Fibroblast of lung (primary cell): ENCODE results near the gene CEACAM5. TPM values are rescaled to one million over a fixed set of nuclear protein-coding genes. Genes with fewer than 3 reads are reported as not detected.

ENCODE experiments used
- DNase-seq, 2 donors: peaks; one replicate each; pipeline versions ENCODE4 v3.0.0 to v3.0.0-alpha.2; 2010; ENCODE audit warnings: low read depth in 2 of 2
- H2AFZ ChIP-seq: 2 replicates; pipeline ENCODE4 v1.5.1; 2012; ENCODE audit warnings: low read length, control low read depth, inconsistent platforms
- H3K27ac ChIP-seq: 2 replicates; pipeline ENCODE4 v1.5.1; 2011; ENCODE audit warnings: low read length, control low read depth; ENCODE audit not compliant: insufficient read depth
- H3K27me3 ChIP-seq: 2 replicates; pipeline ENCODE4 v1.5.1; 2011; ENCODE audit warnings: mild to moderate bottlenecking, low read length; ENCODE audit not compliant: control insufficient read depth, insufficient read depth
- H3K36me3 ChIP-seq: 2 replicates; pipeline ENCODE4 v1.5.1; 2011; ENCODE audit warnings: low read length; ENCODE audit not compliant: control insufficient read depth, insufficient read depth
- H3K4me1 ChIP-seq: 2 replicates; pipeline ENCODE4 v1.5.1; 2011; ENCODE audit warnings: low read length; ENCODE audit not compliant: control insufficient read depth, insufficient read depth; ENCODE audit errors: extremely low read depth
- H3K4me2 ChIP-seq: 2 replicates; pipeline ENCODE4 v1.5.1; 2011; ENCODE audit warnings: low read length, control low read depth; ENCODE audit not compliant: insufficient read depth; ENCODE audit errors: extremely low read depth
- H3K4me3 ChIP-seq, 4 experiments: fragments of 200-600 bp in 1 of 4; sonication (generic) in 1 of 4; replicated peaks in 1 of 4; 2 replicates each; pipeline ENCODE4 v1.5.1; 2011 to 2016; ENCODE audit warnings: low read length in 4 of 4, low read depth in 3 of 4, mild to moderate bottlenecking in 3 of 4, control low read depth in 2 of 4, inconsistent platforms in 1 of 4, mixed read lengths in 1 of 4; ENCODE audit not compliant: insufficient read depth in 1 of 4; ENCODE audit errors: control extremely low read depth in 1 of 4
- H3K79me2 ChIP-seq: 2 replicates; pipeline ENCODE4 v1.5.1; 2012; ENCODE audit warnings: mild to moderate bottlenecking, low read length, inconsistent platforms; ENCODE audit not compliant: control insufficient read depth, insufficient read depth
- H3K9ac ChIP-seq: 2 replicates; pipeline ENCODE4 v1.5.1; 2011; ENCODE audit warnings: mild to moderate bottlenecking, low read length, control low read depth; ENCODE audit not compliant: insufficient read depth
- H3K9me3 ChIP-seq: 2 replicates; pipeline ENCODE4 v1.5.1; 2012; ENCODE audit warnings: low read depth, low read length; ENCODE audit not compliant: control insufficient read depth, insufficient read depth
- H4K20me1 ChIP-seq: 2 replicates; pipeline ENCODE4 v1.5.1; 2011; ENCODE audit warnings: low read length; ENCODE audit not compliant: control insufficient read depth, insufficient read depth; ENCODE audit errors: extremely low read depth
- CTCF ChIP-seq, 2 donors: IDR thresholded peaks in 1 of 2; conservative IDR thresholded peaks in 1 of 2; 1 replicate in 1 of 2; 2 replicates in 1 of 2; pipeline ENCODE4 v1.5.1; 2011 to 2012; ENCODE audit warnings: low read length in 2 of 2, control low read depth in 1 of 2, inconsistent platforms in 1 of 2, low read depth in 1 of 2, mild to moderate bottlenecking in 1 of 2
- EZH2 ChIP-seq: IDR thresholded peaks from 2 replicates; pipeline ENCODE4 v1.5.1; 2012; ENCODE audit warnings: low read length, control low read depth, mild to moderate bottlenecking; ENCODE audit errors: missing control alignments
- polyA minus RNA-seq: library from RNA; depleted of rRNA, polyadenylated mRNA; stranded (reverse); fragments of >200 nt; gene quantifications from 2 replicates; pipeline ENCODE4 v1.2.3, GENCODE V29; 2011; ENCODE audit warnings: low replicate concordance
- polyA plus RNA-seq, 2 donors: library from polyadenylated mRNA; depleted of rRNA in 1 of 2; stranded (reverse) in 1 of 2; unstranded in 1 of 2; fragments of >200 nt; gene quantifications; 2 replicates each; pipeline ENCODE4 v1.2.1, GENCODE V29; 2011 to 2012; ENCODE audit warnings: missing spikeins in 1 of 2
- total RNA-seq: library from RNA; depleted of rRNA; stranded (reverse); fragments of >200 nt; gene quantifications from 2 replicates; pipeline ENCODE4 v1.2.1, GENCODE V29; 2014

CEACAM5 gene
- total RNA-seq: not detected in 2 replicates
- polyA plus RNA-seq: not detected in 2 replicates
- not detected in 2 replicates for polyA plus RNA-seq (2012)
- not detected in 2 replicates for polyA minus RNA-seq

GRCh38 chr19:41708481-41708880, at the start of gene CEACAM5:
TSS of gene CEACAM5 (plus strand) at chr19:41708626. CDS start at chr19:41708732, 106 bp downstream.
- H4K20me1 ChIP-seq: no peaks in the 10 kb centered on the region
- H3K4me1 ChIP-seq: no peaks in the 10 kb centered on the region
- no peak within 1 kb of the TSS for H3K27ac ChIP-seq
- H3K79me2 ChIP-seq: no peaks in the 10 kb centered on the region
- H3K27me3 ChIP-seq: no peaks in the 10 kb centered on the region
- no peak within 1 kb of the TSS for H3K9ac ChIP-seq
- H3K4me2 ChIP-seq: no peak within 1 kb of the TSS
- TF ChIP-seq CTCF (conservative IDR thresholded peaks at IDR 0.05 in 1 of 2, IDR thresholded peaks at IDR 0.05 in 1 of 2; ENCODE audit: low read depth in 1 of 2, low read length in 2 of 2) (no peak), EZH2 (no peak)
- no peaks in the 10 kb centered on the region for H3K36me3 ChIP-seq
- no peak within 1 kb of the TSS for H2AFZ ChIP-seq
- no peak within 1 kb of the TSS for H3K4me3 ChIP-seq
- no peaks in the 10 kb centered on the region for H3K9me3 ChIP-seq
- DNase-seq: no peak

- H3K36me3 ChIP-seq: no peaks in the 10 kb centered on the region
- no peak for DNase-seq
- no peaks in the 10 kb centered on the region for H3K9me3 ChIP-seq
- H3K27ac ChIP-seq: no peak overlapping the region
- no peaks in the 10 kb centered on the region for H3K4me1 ChIP-seq
- no peaks in the 10 kb centered on the region for H3K27me3 ChIP-seq
- no peak overlapping the region for H3K4me2 ChIP-seq
- no peak overlapping the region for H3K9ac ChIP-seq
- no peaks in the 10 kb centered on the region for H3K79me2 ChIP-seq
- H4K20me1 ChIP-seq: no peaks in the 10 kb centered on the region
- H2AFZ ChIP-seq: no peak overlapping the region
- no peak overlapping the region for H3K4me3 ChIP-seq
- TF ChIP-seq CTCF (conservative IDR thresholded peaks at IDR 0.05 in 1 of 2, IDR thresholded peaks at IDR 0.05 in 1 of 2; ENCODE audit: low read depth in 1 of 2, low read length in 2 of 2) (no peak), EZH2 (no peak)
These were observed 42.4 kb upstream of the CEACAM5 start for GRCh38 chr19:41666075-41666474.

GRCh38 chr19:41668315-41668714, 40.1 kb upstream of the CEACAM5 start:
- H4K20me1 ChIP-seq: no peaks in the 10 kb centered on the region
- H3K4me1 ChIP-seq: no peaks in the 10 kb centered on the region
- no peaks in the 10 kb centered on the region for H3K36me3 ChIP-seq
- H2AFZ ChIP-seq: no peak overlapping the region
- H3K27ac ChIP-seq: no peak overlapping the region
- H3K4me2 ChIP-seq: no peak overlapping the region
- no peaks in the 10 kb centered on the region for H3K27me3 ChIP-seq
- no peaks in the 10 kb centered on the region for H3K9me3 ChIP-seq
- H3K79me2 ChIP-seq: no peaks in the 10 kb centered on the region
- no peak for DNase-seq
- no peak overlapping the region for H3K4me3 ChIP-seq
- no peak for TF ChIP-seq CTCF (conservative IDR thresholded peaks at IDR 0.05 in 1 of 2, IDR thresholded peaks at IDR 0.05 in 1 of 2; ENCODE audit: low read depth in 1 of 2, low read length in 2 of 2)
- TF ChIP-seq EZH2: no peak
- no peak overlapping the region for H3K9ac ChIP-seq
